ENCODE measurements around the gene SYT2.

The SYT2 gene

DNA sequence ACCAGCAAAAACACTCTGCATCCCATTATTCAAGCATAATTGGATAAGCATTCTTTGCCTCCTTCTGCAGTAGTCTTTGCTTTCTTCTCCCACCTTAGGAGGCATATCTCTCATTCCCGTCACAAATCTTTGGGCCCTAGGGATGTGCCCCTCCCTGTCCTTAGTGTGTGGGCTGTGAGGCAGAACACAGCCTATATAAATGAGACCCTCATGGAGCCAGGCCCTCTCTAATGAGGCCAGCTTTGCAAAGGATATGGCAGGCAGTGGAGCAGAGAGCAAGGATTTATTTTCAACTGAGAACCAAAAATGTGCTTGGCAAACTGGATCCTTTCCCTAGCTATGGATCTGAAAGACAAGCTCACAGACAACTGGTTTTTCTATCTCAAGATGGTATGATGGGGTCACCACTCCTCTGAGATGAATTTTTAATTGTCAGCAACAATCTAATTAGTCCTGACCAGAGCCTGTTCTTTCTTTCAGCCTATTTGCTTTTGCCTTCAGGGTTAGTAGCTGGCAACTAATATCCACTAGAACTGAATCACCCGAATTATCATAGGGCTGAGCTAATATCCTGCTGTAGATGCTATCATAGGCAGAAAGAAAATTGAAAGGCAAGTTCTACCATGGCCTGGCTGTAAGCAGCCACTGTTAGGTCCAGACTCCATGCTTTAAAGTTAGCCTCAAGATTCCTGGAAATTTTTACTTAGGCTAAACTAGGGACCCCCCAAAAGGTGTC lies 134.2 kb downstream of the SYT2 start:
- DNase-seq (ENCODE audit: low read depth, low spot score), result no peak
- no peak overlapping the region for H3K27ac ChIP-seq (ENCODE audit: low read length)
- H3K36me3 ChIP-seq (ENCODE audit: control insufficient read depth, insufficient read depth, low read length), result no peaks in the 10 kb centered on the region
- H3K4me3 ChIP-seq (ENCODE audit: low read length), result no peak overlapping the region
- WGBS (ENCODE audit: insufficient coverage, insufficient read length), result no CpG with 5 or more reads among the region's 2 CpGs
- H3K4me1 ChIP-seq (ENCODE audit: control insufficient read depth, insufficient read depth, low read length), result peaks cover 2% of the 10 kb centered on the region; the same call in 1 of the 2 replicates
- no peaks in the 10 kb centered on the region for H3K27me3 ChIP-seq (ENCODE audit: control insufficient read depth, insufficient read depth, low read length)
- H3K9me3 ChIP-seq (ENCODE audit: control insufficient read depth, insufficient read depth, low read length), result no peaks in the 10 kb centered on the region

DNA sequence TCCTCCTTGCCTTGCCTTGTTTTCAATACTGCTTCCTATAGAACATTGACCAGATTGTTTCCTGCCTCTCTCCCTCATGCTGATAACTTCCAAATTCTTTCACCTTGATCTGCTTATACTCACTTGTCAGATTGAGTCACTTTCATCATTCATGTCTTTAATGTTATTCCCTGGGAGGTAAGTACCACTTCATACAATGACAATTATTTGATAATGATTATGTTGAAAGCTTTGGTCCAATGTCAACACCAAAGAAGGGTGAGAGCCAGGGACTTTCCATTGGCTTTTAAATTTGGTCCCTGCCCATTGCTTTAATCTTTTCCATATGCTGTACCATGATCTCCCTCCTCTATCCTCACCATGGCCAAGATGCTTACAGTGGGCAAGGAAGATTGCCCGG lies 137.4 kb downstream of the SYT2 start:
- no peak for DNase-seq (ENCODE audit: low read depth, low spot score)
- H3K4me1 ChIP-seq (ENCODE audit: control insufficient read depth, insufficient read depth, low read length), result peaks cover 7% of the 10 kb centered on the region; the same call in 1 of the 2 replicates
- H3K27ac ChIP-seq (ENCODE audit: low read length), result no peak overlapping the region
- no CpG with 5 or more reads among the region's 1 CpG for WGBS (ENCODE audit: insufficient coverage, insufficient read length)
- no peak overlapping the region for H3K4me3 ChIP-seq (ENCODE audit: low read length)
- no peaks in the 10 kb centered on the region for H3K27me3 ChIP-seq (ENCODE audit: control insufficient read depth, insufficient read depth, low read length)
- H3K36me3 ChIP-seq (ENCODE audit: control insufficient read depth, insufficient read depth, low read length), result no peaks in the 10 kb centered on the region
- no peaks in the 10 kb centered on the region for H3K9me3 ChIP-seq (ENCODE audit: control insufficient read depth, insufficient read depth, low read length)

DNA sequence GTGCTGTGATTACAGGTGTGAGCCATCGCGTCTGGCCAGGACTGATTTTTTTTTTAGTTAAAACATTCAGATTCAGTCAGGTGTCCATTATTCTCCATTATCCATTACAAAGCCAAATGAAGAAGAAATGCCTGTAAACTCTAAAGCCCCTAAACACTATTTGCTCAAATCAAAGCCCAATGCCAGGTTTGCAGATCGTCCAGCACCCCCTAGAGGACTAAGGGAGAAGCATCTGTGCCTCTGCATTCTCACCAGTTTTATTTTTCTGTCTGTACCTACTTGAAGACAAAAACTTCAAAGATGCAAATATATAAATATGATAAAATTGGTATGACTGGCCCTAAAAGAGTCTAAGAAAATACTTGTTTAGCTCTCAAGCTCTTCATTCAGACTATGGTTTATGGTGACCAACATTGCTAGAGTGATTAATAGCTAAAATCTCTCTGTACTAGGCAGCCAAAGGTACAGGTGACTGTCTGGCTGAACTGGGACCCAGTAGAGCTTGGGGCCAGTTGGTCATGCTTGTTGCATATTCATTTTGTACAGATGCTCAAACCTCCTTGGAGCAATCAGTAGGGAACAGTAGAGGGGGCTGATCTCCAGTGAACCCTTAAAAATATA lies 138.4 kb downstream of the SYT2 start:
- peaks cover 6% of the 10 kb centered on the region; the same call in 1 of the 2 replicates for H3K4me1 ChIP-seq (ENCODE audit: control insufficient read depth, insufficient read depth, low read length)
- no peak overlapping the region for H3K4me3 ChIP-seq (ENCODE audit: low read length)
- WGBS (ENCODE audit: insufficient coverage, insufficient read length), result no CpG with 5 or more reads among the region's 3 CpGs
- no peak overlapping the region for H3K27ac ChIP-seq (ENCODE audit: low read length)
- H3K27me3 ChIP-seq (ENCODE audit: control insufficient read depth, insufficient read depth, low read length), result no peaks in the 10 kb centered on the region
- H3K36me3 ChIP-seq (ENCODE audit: control insufficient read depth, insufficient read depth, low read length), result no peaks in the 10 kb centered on the region
- no peak for DNase-seq (ENCODE audit: low read depth, low spot score)
- no peaks in the 10 kb centered on the region for H3K9me3 ChIP-seq (ENCODE audit: control insufficient read depth, insufficient read depth, low read length)

DNA sequence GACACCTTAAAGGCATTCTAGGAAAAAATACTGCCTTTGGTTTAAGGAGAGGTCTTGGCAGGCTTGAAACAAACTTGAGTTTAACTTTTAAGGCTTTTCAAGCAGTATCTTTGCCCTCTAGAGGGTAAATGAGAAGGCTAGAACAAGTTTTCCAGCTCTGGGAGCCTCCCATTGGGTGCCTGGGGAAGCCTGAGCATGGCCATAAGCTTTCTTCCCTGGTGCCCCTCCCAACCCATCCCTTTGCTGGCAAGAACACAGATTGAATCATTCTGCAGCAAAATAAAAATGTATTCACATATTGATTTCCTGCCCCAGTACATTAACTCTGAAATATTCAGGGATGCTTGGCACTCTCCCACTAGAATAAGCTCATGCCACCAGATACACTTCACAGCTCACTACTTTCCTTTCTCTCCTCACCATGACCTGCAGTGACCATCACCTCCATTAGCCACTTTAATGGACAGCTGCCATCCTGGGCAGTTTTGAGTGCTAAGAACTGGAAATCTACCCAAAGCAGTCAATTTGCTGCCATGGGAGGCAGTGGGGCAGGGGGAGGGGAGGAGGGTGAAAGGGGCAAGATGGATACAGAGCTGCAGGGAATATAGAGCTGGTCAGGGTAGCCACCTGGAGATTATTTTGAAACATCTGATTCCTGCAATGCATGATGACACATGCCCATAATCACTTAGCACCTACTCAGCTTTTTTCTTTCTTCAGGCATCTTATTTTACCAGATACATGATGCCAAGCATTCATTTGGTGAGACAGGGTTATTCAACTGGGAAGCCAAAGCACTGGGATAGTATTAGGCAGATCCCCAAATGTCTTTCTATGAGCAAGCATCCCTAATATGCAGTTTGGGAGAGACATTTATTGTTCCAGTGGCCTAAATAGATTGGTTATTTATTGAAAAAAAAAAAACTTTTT lies 140.6 kb downstream of the SYT2 start:
- H3K27ac ChIP-seq (ENCODE audit: low read length), result no peak overlapping the region
- H3K4me3 ChIP-seq (ENCODE audit: low read length), result no peak overlapping the region
- H3K9me3 ChIP-seq (ENCODE audit: control insufficient read depth, insufficient read depth, low read length), result no peaks in the 10 kb centered on the region
- no peaks in the 10 kb centered on the region for H3K27me3 ChIP-seq (ENCODE audit: control insufficient read depth, insufficient read depth, low read length)
- no peaks in the 10 kb centered on the region for H3K36me3 ChIP-seq (ENCODE audit: control insufficient read depth, insufficient read depth, low read length)
- DNase-seq (ENCODE audit: low read depth, low spot score), result no peak
- H3K4me1 ChIP-seq (ENCODE audit: control insufficient read depth, insufficient read depth, low read length), result peaks cover 8% of the 10 kb centered on the region; the same call in 1 of the 2 replicates

DNA sequence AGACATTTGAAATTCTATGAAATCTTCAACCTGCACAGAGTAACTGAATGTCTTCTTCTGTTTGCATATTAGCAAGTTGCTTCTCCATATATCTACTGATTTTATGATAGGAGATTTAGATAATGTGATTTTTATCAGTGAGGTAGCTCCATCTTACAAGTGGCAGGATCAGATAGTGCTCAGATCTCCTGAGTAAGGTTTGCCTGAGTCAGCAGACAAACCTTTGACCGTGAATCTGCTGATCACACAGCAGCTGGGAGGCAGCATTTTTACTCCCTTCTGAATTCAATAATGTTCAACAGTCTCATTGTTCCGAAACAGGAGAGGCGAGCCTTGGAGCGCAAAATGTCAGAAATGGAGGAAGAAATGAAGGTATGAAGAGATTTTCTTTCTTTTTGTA lies 141.4 kb downstream of the SYT2 start:
- no peak overlapping the region for H3K4me3 ChIP-seq (ENCODE audit: low read length)
- no peak for DNase-seq (ENCODE audit: low read depth, low spot score)
- no peaks in the 10 kb centered on the region for H3K9me3 ChIP-seq (ENCODE audit: control insufficient read depth, insufficient read depth, low read length)
- H3K36me3 ChIP-seq (ENCODE audit: control insufficient read depth, insufficient read depth, low read length), result no peaks in the 10 kb centered on the region
- no peak overlapping the region for H3K27ac ChIP-seq (ENCODE audit: low read length)
- H3K27me3 ChIP-seq (ENCODE audit: control insufficient read depth, insufficient read depth, low read length), result no peaks in the 10 kb centered on the region
- H3K4me1 ChIP-seq (ENCODE audit: control insufficient read depth, insufficient read depth, low read length), result peaks cover 8% of the 10 kb centered on the region; the same call in 1 of the 2 replicates
- WGBS (ENCODE audit: insufficient coverage, insufficient read length), result no CpG with 5 or more reads among the region's 4 CpGs

DNA sequence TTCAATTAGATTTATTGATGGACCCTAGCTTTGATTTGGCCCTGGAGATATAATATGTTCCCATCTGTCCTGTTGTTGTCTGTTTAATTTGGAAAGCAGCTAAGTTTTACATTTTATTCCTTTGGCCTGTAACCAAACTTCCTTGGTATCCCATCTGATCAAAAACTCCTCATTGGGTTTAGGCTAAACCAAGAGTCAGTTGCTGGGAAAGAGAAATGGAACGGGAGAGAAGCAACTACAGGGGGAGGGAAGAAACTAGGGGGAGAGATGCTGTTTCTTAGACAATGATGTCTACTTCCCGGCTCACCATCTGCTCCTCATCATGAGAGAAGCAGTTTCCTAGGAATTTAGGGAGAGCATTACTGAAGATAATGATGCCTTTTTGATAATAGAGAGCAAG lies 141.8 kb downstream of the SYT2 start:
- Histone ChIP-seq H3K4me3 (ENCODE audit: low read length) (no peak overlapping the region), H3K9me3 (ENCODE audit: control insufficient read depth, insufficient read depth, low read length) (no peaks in the 10 kb centered on the region), H3K27ac (ENCODE audit: low read length) (no peak overlapping the region), H3K27me3 (ENCODE audit: control insufficient read depth, insufficient read depth, low read length) (no peaks in the 10 kb centered on the region), H3K4me1 (ENCODE audit: control insufficient read depth, insufficient read depth, low read length) (peaks cover 8% of the 10 kb centered on the region; the same call in 1 of the 2 replicates), H3K36me3 (ENCODE audit: control insufficient read depth, insufficient read depth, low read length) (no peaks in the 10 kb centered on the region)
- DNase-seq (ENCODE audit: low read depth, low spot score), result no peak
- no CpG with 5 or more reads among the region's 2 CpGs for WGBS (ENCODE audit: insufficient coverage, insufficient read length)

DNA sequence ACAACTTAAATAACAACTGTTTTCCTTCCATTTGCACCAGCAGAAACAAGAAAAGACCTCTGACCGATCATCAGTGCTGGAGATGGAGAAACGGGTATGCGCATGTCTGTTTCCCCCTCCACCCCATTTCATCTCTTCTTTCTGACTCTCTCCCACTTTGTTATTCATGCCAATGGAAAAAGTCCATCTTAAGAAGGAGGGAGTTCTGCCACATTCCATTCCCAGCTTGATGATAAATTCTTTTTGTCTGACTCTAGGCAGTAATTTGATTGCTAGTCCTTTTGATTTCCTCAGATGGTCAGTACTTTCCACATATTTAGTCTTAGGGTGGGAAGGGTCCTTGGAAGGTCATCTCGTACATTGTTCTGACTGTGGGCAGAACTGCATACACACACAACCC lies 142.5 kb downstream of the SYT2 start:
- no CpG with 5 or more reads among the region's 4 CpGs for WGBS (ENCODE audit: insufficient coverage, insufficient read length)
- no peaks in the 10 kb centered on the region for H3K9me3 ChIP-seq (ENCODE audit: control insufficient read depth, insufficient read depth, low read length)
- no peaks in the 10 kb centered on the region for H3K27me3 ChIP-seq (ENCODE audit: control insufficient read depth, insufficient read depth, low read length)
- no peak for DNase-seq (ENCODE audit: low read depth, low spot score)
- peaks cover 8% of the 10 kb centered on the region; the same call in 1 of the 2 replicates for H3K4me1 ChIP-seq (ENCODE audit: control insufficient read depth, insufficient read depth, low read length)
- H3K27ac ChIP-seq (ENCODE audit: low read length), result no peak overlapping the region
- H3K4me3 ChIP-seq (ENCODE audit: low read length), result no peak overlapping the region
- H3K36me3 ChIP-seq (ENCODE audit: control insufficient read depth, insufficient read depth, low read length), result no peaks in the 10 kb centered on the region

DNA sequence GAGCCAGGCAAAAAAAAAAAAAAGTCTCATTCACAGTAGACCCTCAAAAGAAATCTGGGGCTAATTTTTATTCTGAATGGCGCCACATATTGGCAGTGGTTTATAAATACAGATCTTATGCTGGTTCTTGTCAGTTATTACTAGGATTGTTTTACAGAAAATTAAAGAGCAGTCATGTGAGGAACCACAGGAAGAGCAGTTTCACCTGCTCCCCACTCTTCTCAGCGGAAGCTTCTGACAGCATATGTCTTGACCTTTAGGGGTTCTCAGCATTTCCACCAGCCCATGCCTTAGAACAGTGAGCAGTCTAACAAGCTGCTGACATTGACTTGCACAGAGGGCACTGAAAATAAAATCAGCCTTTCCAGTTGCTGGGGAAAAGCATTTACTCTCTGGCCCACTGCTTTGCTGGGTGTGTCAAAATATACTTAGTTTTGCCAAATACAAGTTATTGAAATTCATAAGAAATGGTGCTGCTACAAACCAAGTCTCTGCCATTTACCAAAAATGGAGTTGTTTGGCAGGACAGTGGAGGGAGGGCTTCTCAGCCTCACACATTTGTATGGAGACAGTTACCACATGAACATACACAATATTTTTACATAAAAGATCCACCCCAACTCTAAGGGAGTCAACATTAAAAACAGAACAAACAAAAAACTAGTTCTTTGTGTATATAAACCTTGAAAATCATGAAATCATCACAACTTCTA lies 144.2 kb downstream of the SYT2 start:
- H3K27me3 ChIP-seq (ENCODE audit: control insufficient read depth, insufficient read depth, low read length), result no peaks in the 10 kb centered on the region
- no peak overlapping the region for H3K27ac ChIP-seq (ENCODE audit: low read length)
- H3K4me1 ChIP-seq (ENCODE audit: control insufficient read depth, insufficient read depth, low read length), result peaks cover 8% of the 10 kb centered on the region; the same call in 1 of the 2 replicates
- H3K36me3 ChIP-seq (ENCODE audit: control insufficient read depth, insufficient read depth, low read length), result no peaks in the 10 kb centered on the region
- WGBS (ENCODE audit: insufficient coverage, insufficient read length), result no CpG with 5 or more reads among the region's 2 CpGs
- H3K4me3 ChIP-seq (ENCODE audit: low read length), result no peak overlapping the region
- H3K9me3 ChIP-seq (ENCODE audit: control insufficient read depth, insufficient read depth, low read length), result no peaks in the 10 kb centered on the region
- DNase-seq (ENCODE audit: low read depth, low spot score), result no peak

DNA sequence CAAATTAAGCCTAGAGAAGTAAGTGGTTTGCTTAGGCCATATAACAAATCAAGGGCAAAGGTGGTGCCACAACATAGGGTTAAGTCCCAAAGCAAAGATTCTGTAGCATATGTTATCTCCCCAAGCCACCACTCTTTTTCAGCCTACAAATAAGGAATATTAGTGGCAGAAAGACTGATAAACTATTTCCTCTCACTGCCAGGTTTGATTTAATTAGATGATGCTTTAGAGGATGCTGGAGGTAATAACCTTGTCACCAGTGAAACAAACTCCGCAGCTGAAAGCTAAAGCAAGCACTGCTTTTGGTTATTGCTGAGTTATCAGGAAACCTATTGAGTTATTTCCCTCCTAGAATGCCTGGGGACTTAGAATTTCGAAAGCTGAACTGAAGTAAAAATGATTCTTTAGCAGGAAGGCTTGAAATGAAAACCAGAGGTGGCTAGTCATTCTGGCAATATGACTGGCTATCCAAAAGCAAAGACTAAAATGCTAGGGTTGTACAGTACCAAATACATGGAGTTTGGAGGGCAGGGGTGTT lies 145.2 kb downstream of the SYT2 start:
- no CpG with 5 or more reads among the region's 2 CpGs for WGBS (ENCODE audit: insufficient coverage, insufficient read length)
- no peak for DNase-seq (ENCODE audit: low read depth, low spot score)
- Histone ChIP-seq H3K27ac (ENCODE audit: low read length) (no peak overlapping the region), H3K4me3 (ENCODE audit: low read length) (no peak overlapping the region), H3K27me3 (ENCODE audit: control insufficient read depth, insufficient read depth, low read length) (no peaks in the 10 kb centered on the region), H3K4me1 (ENCODE audit: control insufficient read depth, insufficient read depth, low read length) (peaks cover 8% of the 10 kb centered on the region; the same call in 1 of the 2 replicates), H3K36me3 (ENCODE audit: control insufficient read depth, insufficient read depth, low read length) (no peaks in the 10 kb centered on the region), H3K9me3 (ENCODE audit: control insufficient read depth, insufficient read depth, low read length) (no peaks in the 10 kb centered on the region)

DNA sequence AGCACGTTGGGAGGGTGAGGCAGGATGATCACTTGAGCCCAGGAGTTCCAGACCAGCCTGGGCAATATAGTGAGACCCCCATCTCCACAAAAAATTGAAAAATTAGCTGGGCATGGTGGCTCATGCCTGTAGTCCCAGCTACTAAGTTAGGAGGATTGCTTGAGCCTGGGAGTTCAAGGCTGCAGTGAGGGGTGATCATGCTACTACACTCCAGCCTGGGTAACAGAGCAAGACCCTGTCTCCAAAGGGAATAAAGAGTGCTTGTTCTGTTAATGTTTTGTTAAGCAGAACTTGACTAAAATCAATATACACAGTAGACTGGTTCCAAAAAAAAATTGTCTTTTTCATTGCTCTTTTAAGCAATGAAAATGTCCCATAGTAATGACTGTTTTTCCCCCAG lies 146.4 kb downstream of the SYT2 start:
- Histone ChIP-seq H3K36me3 (ENCODE audit: control insufficient read depth, insufficient read depth, low read length) (no peaks in the 10 kb centered on the region), H3K27ac (ENCODE audit: low read length) (no peak overlapping the region), H3K4me1 (ENCODE audit: control insufficient read depth, insufficient read depth, low read length) (peaks cover 8% of the 10 kb centered on the region; the same call in 1 of the 2 replicates), H3K27me3 (ENCODE audit: control insufficient read depth, insufficient read depth, low read length) (no peaks in the 10 kb centered on the region), H3K4me3 (ENCODE audit: low read length) (no peak overlapping the region), H3K9me3 (ENCODE audit: control insufficient read depth, insufficient read depth, low read length) (no peaks in the 10 kb centered on the region)
- whole genome bisulfite sequencing (ENCODE audit: insufficient coverage, insufficient read length), result no CpG with 5 or more reads among the region's 1 CpG
- DNase-seq (ENCODE audit: low read depth, low spot score), result no peak
